Measurements from ENCODE around the gene ZSWIM3. TPM values are rescaled to one million over a fixed set of nuclear protein-coding genes. Genes with fewer than 3 reads are reported as not detected.

Gene ZSWIM3
- total and polyA plus RNA-seq, 2 of the 13 experiments (the other 11 are each of a cell fraction or from before 2014, with no cell fraction given): 5.2 to 5.8 TPM

DNA sequence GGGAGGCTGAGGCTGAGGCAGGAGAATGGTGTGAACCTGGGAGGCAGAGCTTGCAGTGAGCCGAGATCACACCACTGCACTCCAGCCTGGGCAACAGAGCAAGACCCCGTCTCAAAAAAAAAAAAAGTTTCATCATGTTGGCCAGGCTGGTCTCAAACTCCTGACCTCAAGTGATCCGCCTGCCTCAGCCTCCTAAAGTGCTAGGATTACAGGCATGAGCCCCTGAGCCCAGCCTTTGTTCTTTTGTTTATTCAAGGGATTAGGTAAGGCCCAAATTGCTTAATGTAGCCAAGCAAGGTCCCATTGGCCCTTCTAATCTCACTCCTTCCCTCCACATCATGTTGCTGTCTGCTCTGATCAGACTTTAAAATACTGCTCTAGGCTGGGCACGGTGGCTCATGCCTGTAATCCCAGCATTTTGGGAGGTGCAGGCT lies 27.7 kb upstream of the ZSWIM3 start (continued):
- TF ChIP-seq, protein P1, sequence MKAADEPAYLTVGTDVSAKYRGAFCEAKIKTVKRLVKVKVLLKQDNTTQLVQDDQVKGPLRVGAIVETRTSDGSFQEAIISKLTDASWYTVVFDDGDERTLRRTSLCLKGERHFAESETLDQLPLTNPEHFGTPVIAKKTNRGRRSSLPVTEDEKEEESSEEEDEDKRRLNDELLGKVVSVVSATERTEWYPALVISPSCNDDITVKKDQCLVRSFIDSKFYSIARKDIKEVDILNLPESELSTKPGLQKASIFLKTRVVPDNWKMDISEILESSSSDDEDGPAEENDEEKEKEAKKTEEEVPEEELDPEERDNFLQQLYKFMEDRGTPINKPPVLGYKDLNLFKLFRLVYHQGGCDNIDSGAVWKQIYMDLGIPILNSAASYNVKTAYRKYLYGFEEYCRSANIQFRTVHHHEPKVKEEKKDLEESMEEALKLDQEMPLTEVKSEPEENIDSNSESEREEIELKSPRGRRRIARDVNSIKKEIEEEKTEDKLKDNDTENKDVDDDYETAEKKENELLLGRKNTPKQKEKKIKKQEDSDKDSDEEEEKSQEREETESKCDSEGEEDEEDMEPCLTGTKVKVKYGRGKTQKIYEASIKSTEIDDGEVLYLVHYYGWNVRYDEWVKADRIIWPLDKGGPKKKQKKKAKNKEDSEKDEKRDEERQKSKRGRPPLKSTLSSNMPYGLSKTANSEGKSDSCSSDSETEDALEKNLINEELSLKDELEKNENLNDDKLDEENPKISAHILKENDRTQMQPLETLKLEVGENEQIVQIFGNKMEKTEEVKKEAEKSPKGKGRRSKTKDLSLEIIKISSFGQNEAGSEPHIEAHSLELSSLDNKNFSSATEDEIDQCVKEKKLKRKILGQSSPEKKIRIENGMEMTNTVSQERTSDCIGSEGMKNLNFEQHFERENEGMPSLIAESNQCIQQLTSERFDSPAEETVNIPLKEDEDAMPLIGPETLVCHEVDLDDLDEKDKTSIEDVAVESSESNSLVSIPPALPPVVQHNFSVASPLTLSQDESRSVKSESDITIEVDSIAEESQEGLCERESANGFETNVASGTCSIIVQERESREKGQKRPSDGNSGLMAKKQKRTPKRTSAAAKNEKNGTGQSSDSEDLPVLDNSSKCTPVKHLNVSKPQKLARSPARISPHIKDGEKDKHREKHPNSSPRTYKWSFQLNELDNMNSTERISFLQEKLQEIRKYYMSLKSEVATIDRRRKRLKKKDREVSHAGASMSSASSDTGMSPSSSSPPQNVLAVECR (CRISPR knock-in tag; IDR thresholded peaks at IDR 0.05; ENCODE audit: borderline replicate concordance): 0 out of 2 replicates have a peak, but pooled peaks have one; percentile 50
- TF ChIP-seq ZNF792 (CRISPR knock-in tag; IDR thresholded peaks at IDR 0.05) (0 out of 2 replicates have a peak, but pooled peaks have one; percentile 34), ARNT2 (CRISPR knock-in tag; IDR thresholded peaks at IDR 0.05; ENCODE audit: low read depth) (0 out of 2 replicates have a peak, but pooled peaks have one; percentile 34), PPARG (CRISPR knock-in tag; conservative IDR thresholded peaks at IDR 0.05) (peak; percentile 61; the same call in 1 of the 2 replicates), ZNF264 (CRISPR knock-in tag; IDR thresholded peaks at IDR 0.05) (peak; percentile 67; the same call in 1 of the 2 replicates), MED1 (CRISPR knock-in tag; IDR thresholded peaks at IDR 0.05) (peak; percentile 63), FOXA3 (CRISPR knock-in tag; IDR thresholded peaks at IDR 0.05) (peak; percentile 86), RXRA (CRISPR knock-in tag; IDR thresholded peaks at IDR 0.05) (peak; percentile 73), NFYB (CRISPR knock-in tag; IDR thresholded peaks at IDR 0.05) (peak; percentile 46; the same call in 1 of the 2 replicates), ZMYM2 (CRISPR knock-in tag; IDR thresholded peaks at IDR 0.05) (peak; percentile 95), TCF7 (IDR thresholded peaks at IDR 0.05; ENCODE audit: low read depth) (peak; percentile 84), SIX1 (CRISPR knock-in tag; IDR thresholded peaks at IDR 0.05; ENCODE audit: borderline replicate concordance) (peak; percentile 45; the same call in 1 of the 2 replicates), ZNF430 (CRISPR knock-in tag; IDR thresholded peaks at IDR 0.05) (peak; percentile 26; the same call in 1 of the 2 replicates), ZMYM4 (CRISPR knock-in tag; IDR thresholded peaks at IDR 0.05) (peak; percentile 81), ISL2 (CRISPR knock-in tag; IDR thresholded peaks at IDR 0.05) (peak; percentile 81; the same call in 1 of the 2 replicates), HMG20A (CRISPR knock-in tag; IDR thresholded peaks at IDR 0.05; ENCODE audit: borderline replicate concordance) (peak; percentile 38; the same call in 1 of the 2 replicates)
- TF ChIP-seq, protein P2, sequence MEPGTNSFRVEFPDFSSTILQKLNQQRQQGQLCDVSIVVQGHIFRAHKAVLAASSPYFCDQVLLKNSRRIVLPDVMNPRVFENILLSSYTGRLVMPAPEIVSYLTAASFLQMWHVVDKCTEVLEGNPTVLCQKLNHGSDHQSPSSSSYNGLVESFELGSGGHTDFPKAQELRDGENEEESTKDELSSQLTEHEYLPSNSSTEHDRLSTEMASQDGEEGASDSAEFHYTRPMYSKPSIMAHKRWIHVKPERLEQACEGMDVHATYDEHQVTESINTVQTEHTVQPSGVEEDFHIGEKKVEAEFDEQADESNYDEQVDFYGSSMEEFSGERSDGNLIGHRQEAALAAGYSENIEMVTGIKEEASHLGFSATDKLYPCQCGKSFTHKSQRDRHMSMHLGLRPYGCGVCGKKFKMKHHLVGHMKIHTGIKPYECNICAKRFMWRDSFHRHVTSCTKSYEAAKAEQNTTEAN (CRISPR knock-in tag; conservative IDR thresholded peaks at IDR 0.05): 0 out of 2 replicates have a peak, but pooled peaks have one; percentile 27
- TF ChIP-seq, protein P3, sequence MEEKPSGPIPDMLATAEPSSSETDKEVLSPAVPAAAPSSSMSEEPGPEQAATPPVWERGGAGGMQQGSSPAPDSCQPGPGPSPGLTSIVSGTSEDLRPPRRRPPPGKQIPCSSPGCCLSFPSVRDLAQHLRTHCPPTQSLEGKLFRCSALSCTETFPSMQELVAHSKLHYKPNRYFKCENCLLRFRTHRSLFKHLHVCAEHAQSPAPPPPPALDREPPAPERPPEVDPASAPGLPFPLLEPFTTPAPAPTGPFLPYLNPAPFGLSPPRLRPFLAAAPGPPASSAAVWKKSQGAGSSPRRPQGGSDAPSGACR (CRISPR knock-in tag; IDR thresholded peaks at IDR 0.05): 0 out of 2 replicates have a peak, but pooled peaks have one; percentile 36
- TF ChIP-seq, protein P4, sequence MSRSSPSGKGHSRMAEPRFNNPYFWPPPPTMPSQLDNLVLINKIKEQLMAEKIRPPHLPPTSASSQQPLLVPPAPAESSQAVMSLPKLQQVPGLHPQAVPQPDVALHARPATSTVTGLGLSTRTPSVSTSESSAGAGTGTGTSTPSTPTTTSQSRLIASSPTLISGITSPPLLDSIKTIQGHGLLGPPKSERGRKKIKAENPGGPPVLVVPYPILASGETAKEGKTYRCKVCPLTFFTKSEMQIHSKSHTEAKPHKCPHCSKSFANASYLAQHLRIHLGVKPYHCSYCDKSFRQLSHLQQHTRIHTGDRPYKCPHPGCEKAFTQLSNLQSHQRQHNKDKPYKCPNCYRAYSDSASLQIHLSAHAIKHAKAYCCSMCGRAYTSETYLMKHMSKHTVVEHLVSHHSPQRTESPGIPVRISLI (CRISPR knock-in tag; IDR thresholded peaks at IDR 0.05; ENCODE audit: borderline replicate concordance): peak; percentile 86
- TF ChIP-seq, protein P5, sequence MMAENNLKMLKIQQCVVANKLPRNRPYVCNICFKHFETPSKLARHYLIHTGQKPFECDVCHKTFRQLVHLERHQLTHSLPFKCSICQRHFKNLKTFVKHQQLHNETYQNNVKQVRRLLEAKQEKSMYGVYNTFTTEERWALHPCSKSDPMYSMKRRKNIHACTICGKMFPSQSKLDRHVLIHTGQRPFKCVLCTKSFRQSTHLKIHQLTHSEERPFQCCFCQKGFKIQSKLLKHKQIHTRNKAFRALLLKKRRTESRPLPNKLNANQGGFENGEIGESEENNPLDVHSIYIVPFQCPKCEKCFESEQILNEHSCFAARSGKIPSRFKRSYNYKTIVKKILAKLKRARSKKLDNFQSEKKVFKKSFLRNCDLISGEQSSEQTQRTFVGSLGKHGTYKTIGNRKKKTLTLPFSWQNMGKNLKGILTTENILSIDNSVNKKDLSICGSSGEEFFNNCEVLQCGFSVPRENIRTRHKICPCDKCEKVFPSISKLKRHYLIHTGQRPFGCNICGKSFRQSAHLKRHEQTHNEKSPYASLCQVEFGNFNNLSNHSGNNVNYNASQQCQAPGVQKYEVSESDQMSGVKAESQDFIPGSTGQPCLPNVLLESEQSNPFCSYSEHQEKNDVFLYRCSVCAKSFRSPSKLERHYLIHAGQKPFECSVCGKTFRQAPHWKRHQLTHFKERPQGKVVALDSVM (CRISPR knock-in tag; IDR thresholded peaks at IDR 0.05): peak; percentile 49; the same call in 1 of the 2 replicates

All from HepG2 (cell line).